ENCODE data around the gene NR2F6. TPM values are rescaled to one million over a fixed set of nuclear protein-coding genes. Genes with fewer than 3 reads are reported as not detected.

The NR2F6 gene
- total and polyA plus RNA-seq, 9 donors = 26.5 to 37.9 (median 31.2) TPM

DNA sequence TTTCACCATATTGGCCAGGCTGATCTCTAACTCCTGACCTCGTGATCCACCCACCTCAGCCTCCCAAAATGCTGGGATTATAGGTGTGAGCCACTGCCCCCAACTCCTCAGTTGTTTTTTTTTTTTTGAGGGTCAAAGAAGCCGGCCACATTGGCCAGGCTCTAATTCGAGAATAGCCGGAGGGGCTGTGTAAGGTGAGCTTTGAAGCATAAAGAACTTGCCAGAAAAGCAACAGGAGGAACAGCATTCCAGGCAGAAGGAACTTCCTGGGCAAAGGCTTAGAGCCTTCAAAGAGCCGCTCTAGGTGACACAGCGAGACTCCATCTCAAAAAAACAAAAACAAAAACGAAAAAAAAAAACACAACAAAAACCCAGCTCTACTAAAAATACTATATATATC, 20.3 kb upstream of the NR2F6 start:
- Histone ChIP-seq H3K9me3 (replicated peaks; ENCODE audit: control insufficient read depth, low read depth, low read length) (no peaks in the 10 kb centered on the region), H3K4me3 (ENCODE audit: low read length) (no peak overlapping the region), H3K27ac (ENCODE audit: low read length) (no peak overlapping the region), H3K36me3 (ENCODE audit: control insufficient read depth, insufficient read depth, low read length) (peaks cover 15% of the 10 kb centered on the region), H3K27me3 (ENCODE audit: control insufficient read depth, insufficient read depth, low read length) (no peaks in the 10 kb centered on the region), H3K4me1 (ENCODE audit: control insufficient read depth, insufficient read depth, low read length) (peaks cover 15% of the 10 kb centered on the region)
- no peak for DNase-seq
- 82% methylated on average over 2 of the region's 7 CpGs for WGBS (ENCODE audit: insufficient coverage)

DNA sequence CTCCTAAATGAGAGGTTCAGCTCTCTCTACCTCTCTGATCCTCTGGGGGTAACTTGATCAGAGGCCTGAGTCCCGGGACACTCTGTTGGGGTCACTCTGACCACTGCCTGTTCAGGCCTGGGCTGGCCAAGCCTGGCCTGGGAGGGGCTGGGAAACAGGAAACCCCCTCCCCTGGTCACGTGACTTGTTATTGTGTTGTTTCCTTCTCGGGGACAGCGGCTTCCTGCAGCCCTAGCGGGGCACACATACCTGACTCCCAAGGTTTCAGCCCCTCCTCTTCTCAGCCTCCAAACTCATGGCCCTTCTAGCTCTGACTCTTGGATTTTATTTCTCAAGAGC, 18.9 kb upstream of the NR2F6 start, which contains the start of gene USHBP1:
USHBP1 (minus strand) TSS at position 105 of the 339 bp plus-strand sequence. CDS start 446 bp downstream, outside the sequence.
- H3K36me3 ChIP-seq (ENCODE audit: control insufficient read depth, insufficient read depth, low read length) = peaks cover 10% of the 10 kb centered on the region
- H3K27ac ChIP-seq (ENCODE audit: low read length) = peak within 1 kb of the TSS; percentile 62
- H3K4me3 ChIP-seq (ENCODE audit: low read length) = peak within 1 kb of the TSS; percentile 38
- H3K4me1 ChIP-seq (ENCODE audit: control insufficient read depth, insufficient read depth, low read length) = peaks cover 15% of the 10 kb centered on the region
- H3K9me3 ChIP-seq (replicated peaks; ENCODE audit: control insufficient read depth, low read depth, low read length) = peaks cover 4% of the 10 kb centered on the region
- no peak for DNase-seq
- no peaks in the 10 kb centered on the region for H3K27me3 ChIP-seq (ENCODE audit: control insufficient read depth, insufficient read depth, low read length)
- 16% methylated on average over 3 of the region's 5 CpGs for WGBS (ENCODE audit: insufficient coverage)

DNA sequence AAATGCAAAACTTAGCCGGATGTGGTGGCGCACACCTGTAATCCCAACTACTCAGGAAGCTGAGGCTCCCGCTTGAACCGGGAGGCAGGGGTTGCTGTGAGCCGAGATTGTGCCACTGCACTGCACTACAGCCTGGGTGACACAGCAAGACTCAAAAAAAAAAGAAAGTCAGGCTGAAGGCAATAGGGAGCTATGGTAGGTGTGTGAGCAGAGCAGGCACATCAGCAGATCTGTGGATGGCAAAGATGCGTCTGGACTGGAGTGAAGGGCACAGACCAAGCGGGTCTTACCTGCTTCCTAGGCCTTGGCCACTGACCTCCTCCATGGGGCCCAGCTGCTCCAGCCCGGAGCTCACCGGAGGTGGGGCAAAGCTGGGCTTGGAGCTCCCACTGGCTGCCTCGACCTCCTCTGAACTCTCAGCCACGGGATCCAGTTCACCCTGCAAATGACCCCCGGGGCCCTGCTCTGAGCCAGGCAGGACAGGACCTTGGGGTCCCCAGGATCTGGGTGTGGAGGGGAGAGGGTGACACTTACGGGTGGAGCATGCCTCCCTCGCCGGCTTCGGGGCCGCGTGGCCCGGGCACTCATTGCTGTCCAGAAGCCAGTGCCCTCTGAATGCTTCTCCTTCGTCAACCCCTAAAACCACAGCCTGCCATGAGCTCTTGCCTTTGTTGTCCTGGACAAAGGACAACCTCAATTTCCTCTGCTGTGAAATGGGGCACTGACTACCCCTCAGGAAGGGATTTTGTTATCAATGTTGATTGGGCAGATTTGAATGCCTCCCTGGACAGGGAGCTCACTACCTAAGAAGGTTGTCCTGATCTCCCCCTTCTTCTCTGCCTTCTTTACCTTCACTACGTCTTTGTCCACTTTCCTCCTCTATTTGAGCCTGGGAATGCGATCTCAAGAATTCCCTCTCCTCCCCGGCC, 18.3 kb upstream of the NR2F6 start:
- no peak for DNase-seq
- H3K36me3 ChIP-seq (ENCODE audit: control insufficient read depth, insufficient read depth, low read length) = peaks cover 4% of the 10 kb centered on the region
- WGBS (ENCODE audit: insufficient coverage) = 78% methylated on average over 14 of the region's 23 CpGs
- H3K27ac ChIP-seq (ENCODE audit: low read length) = peak overlapping the region; percentile 62
- H3K4me3 ChIP-seq (ENCODE audit: low read length) = peak overlapping the region; percentile 38
- H3K4me1 ChIP-seq (ENCODE audit: control insufficient read depth, insufficient read depth, low read length) = peaks cover 15% of the 10 kb centered on the region
- H3K9me3 ChIP-seq (replicated peaks; ENCODE audit: control insufficient read depth, low read depth, low read length) = peaks cover 10% of the 10 kb centered on the region
- H3K27me3 ChIP-seq (ENCODE audit: control insufficient read depth, insufficient read depth, low read length) = peaks cover 4% of the 10 kb centered on the region

DNA sequence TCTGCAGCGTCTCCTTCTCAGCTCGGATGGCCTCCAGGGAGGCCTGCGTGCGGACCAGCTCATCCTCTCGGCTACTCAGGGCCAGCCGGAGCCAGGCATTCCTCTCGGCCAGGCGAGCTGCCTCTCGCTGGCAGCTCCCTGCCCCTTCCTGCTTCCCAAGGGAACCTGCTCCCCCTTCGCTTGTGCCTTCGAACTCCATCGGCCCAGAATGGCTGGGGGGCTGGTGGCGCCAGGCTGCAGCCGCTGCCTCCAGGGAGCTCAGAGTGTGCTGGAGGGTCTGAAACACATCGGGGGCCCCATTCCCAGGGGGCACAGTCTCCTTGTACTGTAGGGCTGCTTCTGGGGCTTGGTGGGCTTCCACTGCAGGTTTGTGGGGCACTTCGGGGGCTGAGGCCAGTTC, 16.8 kb upstream of the NR2F6 start:
- 51% methylated on average over 16 of the region's 16 CpGs for WGBS (ENCODE audit: insufficient coverage)
- Histone ChIP-seq H3K4me3 (ENCODE audit: low read length) (no peak overlapping the region), H3K4me1 (ENCODE audit: control insufficient read depth, insufficient read depth, low read length) (peaks cover 9% of the 10 kb centered on the region), H3K27ac (ENCODE audit: low read length) (no peak overlapping the region), H3K9me3 (replicated peaks; ENCODE audit: control insufficient read depth, low read depth, low read length) (peaks cover 12% of the 10 kb centered on the region), H3K27me3 (ENCODE audit: control insufficient read depth, insufficient read depth, low read length) (peaks cover 4% of the 10 kb centered on the region), H3K36me3 (ENCODE audit: control insufficient read depth, insufficient read depth, low read length) (no peaks in the 10 kb centered on the region)
- no peak for DNase-seq

DNA sequence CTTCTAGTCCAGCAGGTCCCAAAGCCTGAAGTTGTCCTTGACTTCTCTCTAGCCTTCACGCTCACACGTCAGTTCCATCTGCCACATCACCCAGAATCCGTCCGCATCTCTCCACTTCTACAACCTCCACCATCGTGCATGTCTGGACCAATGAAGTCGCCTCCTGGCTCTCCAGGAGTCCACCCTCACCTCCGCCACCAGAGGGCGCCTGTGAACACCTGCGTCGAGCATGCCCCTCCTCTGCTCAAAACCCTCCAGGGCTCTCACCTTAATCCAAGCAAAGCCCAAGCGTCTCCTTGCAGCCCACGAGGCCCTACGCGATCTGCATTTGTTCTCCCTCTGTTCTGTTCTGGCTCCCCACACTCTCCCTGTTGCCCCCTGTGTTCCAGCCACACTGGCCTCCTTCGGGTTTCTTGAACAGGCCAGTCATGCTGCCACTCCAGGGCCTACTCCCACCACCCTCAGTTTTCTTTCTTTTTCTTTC, 15.2 kb upstream of the NR2F6 start:
- Histone ChIP-seq H3K27me3 (ENCODE audit: control insufficient read depth, insufficient read depth, low read length) (peaks cover 6% of the 10 kb centered on the region), H3K4me1 (ENCODE audit: control insufficient read depth, insufficient read depth, low read length) (peaks cover 5% of the 10 kb centered on the region), H3K9me3 (replicated peaks; ENCODE audit: control insufficient read depth, low read depth, low read length) (peaks cover 12% of the 10 kb centered on the region), H3K36me3 (ENCODE audit: control insufficient read depth, insufficient read depth, low read length) (no peaks in the 10 kb centered on the region), H3K4me3 (ENCODE audit: low read length) (no peak overlapping the region), H3K27ac (ENCODE audit: low read length) (no peak overlapping the region)
- no peak for DNase-seq
- WGBS (ENCODE audit: insufficient coverage) = 27% methylated on average over 15 of the region's 15 CpGs

DNA sequence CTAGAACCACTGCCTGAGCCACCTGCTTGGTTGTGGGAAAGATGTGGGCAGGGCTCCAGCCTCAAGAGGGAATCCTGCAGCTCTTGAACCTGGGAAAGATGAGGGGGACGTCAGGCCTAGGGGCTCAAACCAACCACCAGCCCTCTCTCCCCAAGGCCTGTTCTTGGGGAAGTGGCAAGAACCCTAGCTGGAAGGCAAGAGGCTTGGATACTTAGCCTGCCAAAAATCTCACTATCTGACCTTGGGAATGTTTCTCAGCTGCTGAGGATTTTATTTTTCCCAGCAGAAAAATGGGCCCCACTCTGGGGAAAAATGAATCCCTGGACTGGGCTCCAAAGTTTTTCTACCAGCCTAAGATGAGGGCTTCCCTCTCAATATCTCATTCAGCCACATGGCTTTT, 14.2 kb upstream of the NR2F6 start:
- Histone ChIP-seq H3K27ac (ENCODE audit: low read length) (no peak overlapping the region), H3K27me3 (ENCODE audit: control insufficient read depth, insufficient read depth, low read length) (peaks cover 6% of the 10 kb centered on the region), H3K4me1 (ENCODE audit: control insufficient read depth, insufficient read depth, low read length) (peaks cover 4% of the 10 kb centered on the region), H3K4me3 (ENCODE audit: low read length) (no peak overlapping the region), H3K36me3 (ENCODE audit: control insufficient read depth, insufficient read depth, low read length) (no peaks in the 10 kb centered on the region), H3K9me3 (replicated peaks; ENCODE audit: control insufficient read depth, low read depth, low read length) (peaks cover 12% of the 10 kb centered on the region)
- WGBS (ENCODE audit: insufficient coverage) = no CpG with 5 or more reads among the region's 1 CpG
- no peak for DNase-seq

DNA sequence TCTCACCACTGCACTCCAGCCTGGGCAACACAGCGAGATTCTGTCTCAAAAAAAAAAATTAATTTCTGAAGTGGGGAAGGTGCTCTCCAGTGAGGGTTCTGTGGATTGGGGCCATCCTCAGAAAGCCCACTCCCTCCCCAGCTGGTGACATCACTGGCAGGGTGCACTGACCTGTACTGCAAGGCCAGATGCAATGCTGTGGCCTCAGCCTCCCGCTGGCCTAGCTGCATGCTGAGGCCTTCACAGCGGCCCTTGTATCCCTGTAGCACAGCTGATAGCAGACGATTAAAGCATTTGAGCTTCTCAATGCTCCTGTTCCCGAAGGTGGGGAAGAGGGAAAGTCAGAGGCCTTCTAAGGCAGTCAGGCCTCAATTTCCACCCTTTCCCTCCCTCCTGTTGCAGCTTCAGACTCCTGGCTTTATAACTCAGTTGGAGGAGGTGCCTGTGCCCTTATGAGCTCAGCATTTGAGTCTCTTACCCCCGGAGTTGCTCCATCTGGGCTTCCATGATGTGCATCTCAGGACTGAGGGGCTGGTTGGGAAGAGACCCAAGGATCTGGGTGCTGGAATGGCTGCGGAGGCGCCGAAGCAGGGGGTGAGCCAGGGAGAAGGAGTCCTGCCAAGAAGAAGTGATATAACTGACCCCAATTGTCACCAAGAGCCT, 13.5 kb upstream of the NR2F6 start:
- Histone ChIP-seq H3K27ac (ENCODE audit: low read length) (no peak overlapping the region), H3K9me3 (replicated peaks; ENCODE audit: control insufficient read depth, low read depth, low read length) (peaks cover 12% of the 10 kb centered on the region), H3K36me3 (ENCODE audit: control insufficient read depth, insufficient read depth, low read length) (no peaks in the 10 kb centered on the region), H3K4me3 (ENCODE audit: low read length) (no peak overlapping the region), H3K27me3 (ENCODE audit: control insufficient read depth, insufficient read depth, low read length) (peaks cover 6% of the 10 kb centered on the region), H3K4me1 (ENCODE audit: control insufficient read depth, insufficient read depth, low read length) (no peaks in the 10 kb centered on the region)
- DNase-seq = no peak
- WGBS (ENCODE audit: insufficient coverage) = 98% methylated on average over 4 of the region's 9 CpGs

DNA sequence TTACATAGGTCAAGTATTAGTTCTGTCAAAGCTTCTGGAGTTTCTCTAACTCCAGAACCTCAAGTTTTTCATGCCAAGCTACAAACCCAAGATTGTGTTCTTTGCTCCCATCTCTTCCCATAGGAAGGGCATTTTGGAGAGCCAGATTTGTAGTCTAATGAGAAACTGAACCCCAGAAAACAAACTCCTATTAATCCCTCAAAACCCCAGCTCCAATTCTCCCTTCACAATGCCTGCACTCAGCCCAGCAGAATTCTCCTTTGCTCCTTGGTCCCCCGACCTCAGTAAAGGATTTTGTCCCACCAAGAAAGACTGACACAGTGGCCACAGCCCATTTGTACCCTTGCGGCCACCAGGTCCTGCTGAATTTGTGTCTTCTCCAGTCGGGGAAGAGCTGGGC, 10.4 kb upstream of the NR2F6 start:
- whole genome bisulfite sequencing (ENCODE audit: insufficient coverage) = 76% methylated on average over 3 of the region's 3 CpGs
- H3K36me3 ChIP-seq (ENCODE audit: control insufficient read depth, insufficient read depth, low read length) = no peaks in the 10 kb centered on the region

DNA sequence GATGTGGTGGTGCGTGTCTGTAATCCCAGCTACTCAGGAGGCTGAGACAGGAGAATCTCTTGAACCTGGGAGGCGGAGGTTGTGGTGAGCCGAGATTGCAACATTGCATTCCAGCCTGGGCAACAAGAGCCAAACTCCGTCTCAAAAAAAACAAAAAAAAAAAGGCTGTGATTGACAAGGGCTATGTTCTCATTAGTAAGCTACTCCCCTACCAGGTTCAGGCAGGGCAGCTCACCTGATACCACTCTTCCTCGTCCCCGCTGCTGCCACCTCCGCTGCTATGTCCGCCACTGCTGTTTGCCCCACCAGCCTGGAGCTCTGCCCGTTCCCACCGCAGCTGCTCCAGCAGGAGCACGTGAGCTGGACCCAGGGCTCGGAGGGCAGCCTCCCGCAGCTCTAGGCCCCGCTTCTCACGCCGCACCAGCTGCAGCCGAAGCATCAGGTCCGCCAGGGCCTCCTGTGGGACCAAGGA, 9.5 kb upstream of the NR2F6 start:
- Histone ChIP-seq H3K27me3 (ENCODE audit: control insufficient read depth, insufficient read depth, low read length) (peaks cover 6% of the 10 kb centered on the region), H3K4me1 (ENCODE audit: control insufficient read depth, insufficient read depth, low read length) (no peaks in the 10 kb centered on the region), H3K27ac (ENCODE audit: low read length) (no peak overlapping the region), H3K36me3 (ENCODE audit: control insufficient read depth, insufficient read depth, low read length) (no peaks in the 10 kb centered on the region), H3K9me3 (replicated peaks; ENCODE audit: control insufficient read depth, low read depth, low read length) (peaks cover 12% of the 10 kb centered on the region), H3K4me3 (ENCODE audit: low read length) (no peak overlapping the region)
- no peak for DNase-seq
- WGBS (ENCODE audit: insufficient coverage) = 41% methylated on average over 15 of the region's 18 CpGs

More for the DNA sequence above, 10.4 kb upstream of the NR2F6 start:
- Histone ChIP-seq H3K4me1 (ENCODE audit: control insufficient read depth, insufficient read depth, low read length) (no peaks in the 10 kb centered on the region), H3K27me3 (ENCODE audit: control insufficient read depth, insufficient read depth, low read length) (peaks cover 6% of the 10 kb centered on the region), H3K9me3 (replicated peaks; ENCODE audit: control insufficient read depth, low read depth, low read length) (peaks cover 12% of the 10 kb centered on the region), H3K27ac (ENCODE audit: low read length) (no peak overlapping the region), H3K4me3 (ENCODE audit: low read length) (no peak overlapping the region)
- no peak for DNase-seq

DNA sequence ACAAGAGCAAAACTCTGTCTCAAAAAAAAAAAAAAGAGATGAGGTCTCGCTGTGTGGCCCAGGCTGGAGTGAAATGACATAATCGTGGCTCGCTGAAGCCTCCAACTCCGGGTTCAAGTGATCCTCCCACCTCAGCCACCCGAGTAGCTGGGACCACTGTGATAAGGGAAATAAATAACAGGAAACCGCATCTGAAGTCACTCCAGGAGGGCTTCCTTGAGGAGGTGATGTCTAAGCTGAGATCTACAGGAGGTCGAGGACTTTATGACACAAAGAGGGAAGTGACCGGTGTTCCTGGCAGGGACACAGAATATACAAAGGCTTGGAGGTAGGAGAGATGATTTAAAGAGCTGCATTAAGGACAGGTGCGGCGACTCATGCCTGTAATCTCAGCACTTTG, 8.9 kb upstream of the NR2F6 start:
- no peaks in the 10 kb centered on the region for H3K36me3 ChIP-seq (ENCODE audit: control insufficient read depth, insufficient read depth, low read length)
- 89% methylated on average over 8 of the region's 10 CpGs for WGBS (ENCODE audit: insufficient coverage)
- no peaks in the 10 kb centered on the region for H3K4me1 ChIP-seq (ENCODE audit: control insufficient read depth, insufficient read depth, low read length)
- no peak for DNase-seq
- H3K27me3 ChIP-seq (ENCODE audit: control insufficient read depth, insufficient read depth, low read length) = peaks cover 6% of the 10 kb centered on the region
- H3K9me3 ChIP-seq (replicated peaks; ENCODE audit: control insufficient read depth, low read depth, low read length) = peaks cover 8% of the 10 kb centered on the region
- no peak overlapping the region for H3K27ac ChIP-seq (ENCODE audit: low read length)
- H3K4me3 ChIP-seq (ENCODE audit: low read length) = no peak overlapping the region

All from muscle of leg (tissue), 11 donors.